ENCODE measurements around the gene CABLES1. TPM values are rescaled to one million over a fixed set of nuclear protein-coding genes. Genes with fewer than 3 reads are reported as not detected.

CABLES1 gene
- total and polyA plus RNA-seq, 2 experiments from 2014 or later = 7.2 to 10.8 TPM

DNA sequence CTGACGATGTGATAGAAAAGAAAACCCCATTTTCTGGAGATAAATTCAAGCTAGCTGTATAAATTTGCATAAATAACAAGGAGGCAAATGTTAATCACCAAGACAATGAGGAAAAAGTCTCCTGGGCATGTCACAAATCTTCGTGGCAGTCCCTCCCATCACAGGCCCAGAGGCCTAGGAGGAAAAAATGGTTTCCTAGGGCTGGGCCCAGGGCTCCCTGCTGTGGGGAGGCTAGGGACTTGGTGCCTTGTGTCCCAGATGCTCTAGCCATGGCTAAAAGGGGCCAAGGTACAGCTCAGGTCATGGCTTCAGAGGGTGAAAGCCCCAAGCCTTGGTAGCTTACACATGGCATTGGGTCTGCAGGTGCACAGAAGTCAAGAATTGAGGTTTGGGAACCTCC lies 134.6 kb downstream of the CABLES1 start:
- no peak overlapping the region for H3K4me3 ChIP-seq
- no peaks in the 10 kb centered on the region for H3K4me1 ChIP-seq (ENCODE audit: insufficient read depth)
- H3K27me3 ChIP-seq = no peaks in the 10 kb centered on the region
- TF ChIP-seq EZH2phosphoT487 (IDR thresholded peaks at IDR 0.05; ENCODE audit: low read depth, severe bottlenecking, unreplicated experiment) = no peak
- TF ChIP-seq, protein P1, sequence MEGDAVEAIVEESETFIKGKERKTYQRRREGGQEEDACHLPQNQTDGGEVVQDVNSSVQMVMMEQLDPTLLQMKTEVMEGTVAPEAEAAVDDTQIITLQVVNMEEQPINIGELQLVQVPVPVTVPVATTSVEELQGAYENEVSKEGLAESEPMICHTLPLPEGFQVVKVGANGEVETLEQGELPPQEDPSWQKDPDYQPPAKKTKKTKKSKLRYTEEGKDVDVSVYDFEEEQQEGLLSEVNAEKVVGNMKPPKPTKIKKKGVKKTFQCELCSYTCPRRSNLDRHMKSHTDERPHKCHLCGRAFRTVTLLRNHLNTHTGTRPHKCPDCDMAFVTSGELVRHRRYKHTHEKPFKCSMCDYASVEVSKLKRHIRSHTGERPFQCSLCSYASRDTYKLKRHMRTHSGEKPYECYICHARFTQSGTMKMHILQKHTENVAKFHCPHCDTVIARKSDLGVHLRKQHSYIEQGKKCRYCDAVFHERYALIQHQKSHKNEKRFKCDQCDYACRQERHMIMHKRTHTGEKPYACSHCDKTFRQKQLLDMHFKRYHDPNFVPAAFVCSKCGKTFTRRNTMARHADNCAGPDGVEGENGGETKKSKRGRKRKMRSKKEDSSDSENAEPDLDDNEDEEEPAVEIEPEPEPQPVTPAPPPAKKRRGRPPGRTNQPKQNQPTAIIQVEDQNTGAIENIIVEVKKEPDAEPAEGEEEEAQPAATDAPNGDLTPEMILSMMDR (IDR thresholded peaks at IDR 0.05; ENCODE audit: poor library complexity) = no peak
- TF ChIP-seq EZH2 (IDR thresholded peaks at IDR 0.05; ENCODE audit: borderline replicate concordance) = no peak
- 98% methylated on average over 2 of the region's 2 CpGs for WGBS (ENCODE audit: low lambda C conversion rate, missing lambda C conversion rate)
- H3K27ac ChIP-seq = no peak overlapping the region
- no peaks in the 10 kb centered on the region for H3K9me3 ChIP-seq (ENCODE audit: low read depth)
- DNase-seq (ENCODE audit: low spot score) = no peak
- no peaks in the 10 kb centered on the region for H3K79me2 ChIP-seq
- H3K4me2 ChIP-seq = no peak overlapping the region
- H4K20me1 ChIP-seq (ENCODE audit: insufficient read depth, poor library complexity, severe bottlenecking) = no peaks in the 10 kb centered on the region
- H3K9me2 ChIP-seq (replicated peaks; ENCODE audit: insufficient read depth) = no peaks in the 10 kb centered on the region
- H2AFZ ChIP-seq = no peak overlapping the region
- H3K36me3 ChIP-seq (replicated peaks; ENCODE audit: insufficient read depth, low read depth) = no peaks in the 10 kb centered on the region

DNA sequence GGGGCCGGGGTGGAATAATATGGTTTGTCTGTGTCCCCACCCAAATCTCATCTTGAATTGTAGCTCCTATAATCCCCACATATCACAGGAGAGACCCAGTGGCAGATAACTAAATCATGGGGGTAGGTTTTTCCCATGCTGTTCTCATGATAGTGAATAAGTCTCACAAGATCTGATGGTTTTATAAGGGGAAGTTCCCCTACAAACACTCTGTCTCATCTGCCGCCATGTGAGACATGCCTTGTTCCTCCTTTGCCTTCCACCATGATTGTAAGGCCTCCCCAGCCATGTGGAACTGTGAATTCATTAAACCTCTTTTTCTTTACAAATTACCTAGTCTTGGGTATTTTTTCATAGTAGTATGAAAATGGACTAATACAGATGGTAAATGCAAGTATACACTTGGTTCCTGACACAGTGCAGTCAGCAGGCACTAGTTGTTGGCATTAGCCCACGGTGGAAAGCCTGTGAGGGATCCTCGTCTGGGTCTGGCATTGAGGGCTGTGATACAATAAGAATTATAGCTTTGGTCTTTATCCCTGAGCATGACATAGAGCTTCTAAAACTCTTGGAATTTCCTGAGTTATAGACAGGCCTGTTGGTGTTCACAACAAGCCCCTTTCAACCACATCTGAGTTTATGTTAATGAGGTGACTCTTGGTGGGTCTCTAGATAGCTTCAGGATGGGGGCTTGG lies 135.8 kb downstream of the CABLES1 start:
- no peak for DNase-seq (ENCODE audit: low spot score)
- Histone ChIP-seq H3K4me1 (ENCODE audit: insufficient read depth) (no peaks in the 10 kb centered on the region), H3K4me3 (no peak overlapping the region), H3K79me2 (no peaks in the 10 kb centered on the region), H3K9me3 (ENCODE audit: low read depth) (no peaks in the 10 kb centered on the region), H3K36me3 (replicated peaks; ENCODE audit: insufficient read depth, low read depth) (no peaks in the 10 kb centered on the region), H2AFZ (no peak overlapping the region), H3K27me3 (no peaks in the 10 kb centered on the region), H4K20me1 (ENCODE audit: insufficient read depth, poor library complexity, severe bottlenecking) (no peaks in the 10 kb centered on the region), H3K4me2 (no peak overlapping the region), H3K27ac (peak overlapping the region; percentile 55), H3K9me2 (replicated peaks; ENCODE audit: insufficient read depth) (no peaks in the 10 kb centered on the region)
- TF ChIP-seq EZH2 (IDR thresholded peaks at IDR 0.05; ENCODE audit: borderline replicate concordance) (no peak), EZH2phosphoT487 (IDR thresholded peaks at IDR 0.05; ENCODE audit: low read depth, severe bottlenecking, unreplicated experiment) (no peak)
- TF ChIP-seq, protein P1 (IDR thresholded peaks at IDR 0.05; ENCODE audit: poor library complexity) = no peak
- 87% methylated on average over 4 of the region's 4 CpGs for WGBS (ENCODE audit: low lambda C conversion rate, missing lambda C conversion rate)

DNA sequence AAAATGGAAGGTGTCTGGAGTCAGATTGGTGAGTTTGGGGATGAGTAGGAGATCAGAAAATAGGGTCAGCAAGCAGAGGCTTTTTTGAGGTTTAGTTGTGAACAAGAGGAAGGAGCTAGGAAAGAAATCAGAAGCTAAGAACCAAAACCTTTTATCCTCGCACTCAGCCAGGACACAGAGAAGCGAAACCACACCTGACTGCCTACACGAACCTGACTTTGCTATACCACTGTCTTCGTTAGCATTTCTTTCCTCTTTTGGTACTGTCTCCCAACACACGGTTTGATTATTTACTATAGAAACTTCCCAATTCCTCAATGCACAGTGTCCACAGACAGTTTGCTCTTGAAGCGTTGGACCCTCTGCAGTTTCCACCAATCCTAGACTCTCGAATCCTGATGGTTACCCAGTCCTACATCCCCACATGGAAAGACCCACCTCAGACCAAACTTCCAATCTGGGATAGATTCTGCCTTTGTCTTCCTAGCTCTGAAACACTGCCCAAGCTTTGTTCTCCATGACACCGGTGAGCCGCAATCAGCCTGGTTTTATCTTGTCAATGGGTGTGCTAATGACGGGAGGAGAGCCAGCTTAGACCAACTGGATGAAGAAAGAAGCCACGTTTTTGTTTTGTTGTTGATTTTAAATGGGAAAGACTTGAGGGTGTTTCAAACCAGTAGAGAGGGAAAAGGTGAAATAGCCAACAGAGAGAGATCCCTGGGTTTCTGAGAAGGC lies 137.4 kb downstream of the CABLES1 start:
- no peak for DNase-seq (ENCODE audit: low spot score)
- Histone ChIP-seq H3K4me2 (no peak overlapping the region), H3K9me2 (replicated peaks; ENCODE audit: insufficient read depth) (no peaks in the 10 kb centered on the region), H3K27ac (no peak overlapping the region), H3K36me3 (replicated peaks; ENCODE audit: insufficient read depth, low read depth) (no peaks in the 10 kb centered on the region), H4K20me1 (ENCODE audit: insufficient read depth, poor library complexity, severe bottlenecking) (no peaks in the 10 kb centered on the region), H3K79me2 (no peaks in the 10 kb centered on the region), H3K27me3 (no peaks in the 10 kb centered on the region), H2AFZ (no peak overlapping the region), H3K9me3 (ENCODE audit: low read depth) (no peaks in the 10 kb centered on the region), H3K4me1 (ENCODE audit: insufficient read depth) (no peaks in the 10 kb centered on the region), H3K4me3 (no peak overlapping the region)
- WGBS (ENCODE audit: low lambda C conversion rate, missing lambda C conversion rate) = 82% methylated on average over 11 of the region's 11 CpGs
- TF ChIP-seq EZH2phosphoT487 (IDR thresholded peaks at IDR 0.05; ENCODE audit: low read depth, severe bottlenecking, unreplicated experiment) = no peak
- no peak for TF ChIP-seq EZH2 (IDR thresholded peaks at IDR 0.05; ENCODE audit: borderline replicate concordance)
- TF ChIP-seq, protein P1 (IDR thresholded peaks at IDR 0.05; ENCODE audit: poor library complexity) = no peak
